ENCODE data around the gene CISD1. TPM values are rescaled to one million over a fixed set of nuclear protein-coding genes. Genes with fewer than 3 reads are reported as not detected.
A peak's percentile ranks its signal among the peaks of the same experiment; 100 is the strongest.
"Not testable (repeated sequence)": the region's sequence is repeated elsewhere in the genome, so short reads cannot be mapped to it uniquely, and the experiment has no call there.

CISD1 gene
- 8.9 TPM for total RNA-seq

DNA sequence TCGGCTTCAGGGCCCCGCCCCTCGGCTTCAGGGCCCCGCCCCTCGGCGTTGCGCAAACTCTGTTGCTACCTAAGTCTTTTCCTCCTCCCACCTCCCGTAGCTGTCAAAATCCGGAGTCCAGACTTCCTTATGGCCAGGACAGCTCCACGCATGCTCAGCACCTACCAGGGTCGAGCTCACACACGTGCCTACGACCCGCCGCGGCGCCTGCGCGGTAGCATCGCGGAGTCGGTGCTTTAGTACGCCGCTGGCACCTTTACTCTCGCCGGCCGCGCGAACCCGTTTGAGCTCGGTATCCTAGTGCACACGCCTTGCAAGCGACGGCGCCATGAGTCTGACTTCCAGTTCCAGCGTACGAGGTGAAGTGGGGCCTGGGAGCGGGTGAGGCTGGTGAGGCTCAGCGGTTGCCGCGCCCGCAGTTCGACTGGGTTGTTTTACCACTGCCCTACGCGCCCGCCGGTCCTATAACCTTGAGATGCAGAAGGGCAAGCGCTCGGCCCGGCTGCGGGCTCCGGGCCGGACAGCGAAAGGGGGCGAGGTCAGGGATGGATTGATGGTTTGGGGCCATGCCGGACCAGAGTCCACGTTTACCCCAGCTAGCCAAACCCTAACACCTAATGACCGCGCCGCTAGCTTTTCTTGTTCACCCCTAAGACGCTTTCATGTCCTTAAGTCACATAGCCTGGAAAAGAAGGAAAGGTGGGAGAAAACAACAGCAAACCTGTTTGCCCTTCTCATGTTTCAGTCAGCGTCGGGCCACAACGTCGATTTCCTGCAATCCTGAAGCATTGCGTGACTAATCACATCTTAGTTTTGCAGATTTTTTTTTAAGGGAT lies at the start of gene CISD1:
CISD1 (plus strand) TSS at position 217 of the 836 bp plus-strand sequence; CDS start at position 329, 112 bp downstream.
- Histone ChIP-seq H3K27me3 (ENCODE audit: control insufficient read depth in 3 of 3, insufficient read depth in 3 of 3, low read length in 3 of 3) (no peaks in the 10 kb centered on the region), H3K4me3 (ENCODE audit: low read length in 3 of 3) (peak within 1 kb of the TSS; percentile 91 to 98 (median 92)), H3K36me3 (ENCODE audit: control insufficient read depth in 3 of 3, insufficient read depth in 3 of 3, low read length in 3 of 3) (no peaks in the 10 kb centered on the region), H3K9me3 (ENCODE audit: control insufficient read depth in 3 of 3, low read length in 3 of 3) (no peaks in the 10 kb centered on the region), H3K27ac (ENCODE audit: low read depth, low read length) (peak within 1 kb of the TSS; percentile 96), H3K4me1 (ENCODE audit: control insufficient read depth in 3 of 3, insufficient read depth in 3 of 3, low read length in 3 of 3) (peaks cover 7 to 25% (median 13%) of the 10 kb centered on the region in 3 donors), H3K9ac (ENCODE audit: low read depth in 1 of 3, low read length in 3 of 3) (peak within 1 kb of the TSS; percentile 78 to 94 (median 89))

DNA sequence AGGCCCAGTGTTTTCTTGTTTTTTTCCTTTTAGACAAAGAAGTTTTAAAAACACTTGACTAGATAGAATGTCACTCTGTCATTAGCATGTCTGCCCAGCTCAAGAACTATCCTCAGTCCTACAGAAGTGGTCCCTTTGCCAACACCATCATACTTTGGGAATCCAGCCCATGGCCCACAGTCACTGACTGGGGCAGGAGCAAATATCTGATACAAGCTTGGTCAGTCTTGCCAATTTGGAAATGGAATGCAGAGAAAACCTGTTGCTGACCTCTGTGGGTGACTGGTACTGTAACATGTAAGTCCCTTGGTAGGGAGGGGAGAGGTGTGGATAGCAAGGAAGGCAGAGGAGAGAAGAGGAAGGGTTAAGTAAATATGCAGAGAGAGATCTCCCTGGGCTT lies 49.1 kb upstream of the CISD1 start:
- peaks cover 0 to 3% (median 0%) of the 10 kb centered on the region in 3 donors for H3K36me3 ChIP-seq (ENCODE audit: control insufficient read depth in 3 of 3, insufficient read depth in 3 of 3, low read length in 3 of 3)
- no peak overlapping the region for H3K4me3 ChIP-seq (ENCODE audit: low read length in 3 of 3)
- no peak overlapping the region for H3K9ac ChIP-seq (ENCODE audit: low read depth in 1 of 3, low read length in 3 of 3)
- peaks cover 0 to 5% (median 0%) of the 10 kb centered on the region in 3 donors for H3K4me1 ChIP-seq (ENCODE audit: control insufficient read depth in 3 of 3, insufficient read depth in 3 of 3, low read length in 3 of 3)
- no peaks in the 10 kb centered on the region for H3K9me3 ChIP-seq (ENCODE audit: control insufficient read depth in 3 of 3, low read length in 3 of 3)
- H3K27ac ChIP-seq (ENCODE audit: low read depth, low read length): no peak overlapping the region
- H3K27me3 ChIP-seq (ENCODE audit: control insufficient read depth in 3 of 3, insufficient read depth in 3 of 3, low read length in 3 of 3): no peaks in the 10 kb centered on the region

DNA sequence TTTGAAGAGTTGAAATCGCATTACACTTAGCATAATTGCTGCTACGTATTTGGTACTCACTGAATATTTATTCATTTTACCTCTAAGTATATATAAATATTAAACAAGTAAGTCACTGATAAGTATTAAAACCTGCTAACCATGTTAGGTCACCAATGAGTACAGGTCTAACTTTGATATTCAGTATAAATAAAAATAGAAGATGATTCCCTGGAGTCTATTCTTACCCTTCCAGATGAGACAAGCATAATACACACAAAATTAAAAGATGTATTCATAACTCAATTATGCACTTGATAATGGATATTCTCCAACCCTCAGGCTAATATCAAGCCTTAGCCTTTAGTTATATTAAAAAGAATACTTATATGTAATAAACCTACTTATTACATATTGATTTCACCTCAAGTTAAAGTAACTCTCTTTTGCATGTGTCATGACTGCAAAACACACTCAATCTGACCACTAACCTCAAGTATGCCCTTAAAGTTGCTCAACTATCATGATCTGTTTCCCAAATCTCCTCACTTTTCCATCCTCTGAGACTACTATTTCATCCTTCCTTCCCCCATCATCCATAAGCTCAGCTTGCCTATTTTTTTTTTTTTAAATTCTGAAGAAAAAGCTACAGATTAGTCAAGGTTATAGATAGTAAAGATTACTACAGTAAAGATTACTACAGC lies 48.1 kb upstream of the CISD1 start:
- Histone ChIP-seq H3K27ac (ENCODE audit: low read depth, low read length) (no peak overlapping the region), H3K4me3 (ENCODE audit: low read length in 3 of 3) (no peak overlapping the region), H3K9me3 (ENCODE audit: control insufficient read depth in 3 of 3, low read length in 3 of 3) (no peaks in the 10 kb centered on the region), H3K36me3 (ENCODE audit: control insufficient read depth in 3 of 3, insufficient read depth in 3 of 3, low read length in 3 of 3) (no peaks in the 10 kb centered on the region), H3K4me1 (ENCODE audit: control insufficient read depth in 3 of 3, insufficient read depth in 3 of 3, low read length in 3 of 3) (peaks cover 0 to 5% (median 0%) of the 10 kb centered on the region in 3 donors), H3K27me3 (ENCODE audit: control insufficient read depth in 3 of 3, insufficient read depth in 3 of 3, low read length in 3 of 3) (no peaks in the 10 kb centered on the region), H3K9ac (ENCODE audit: low read depth in 1 of 3, low read length in 3 of 3) (no peak overlapping the region)

DNA sequence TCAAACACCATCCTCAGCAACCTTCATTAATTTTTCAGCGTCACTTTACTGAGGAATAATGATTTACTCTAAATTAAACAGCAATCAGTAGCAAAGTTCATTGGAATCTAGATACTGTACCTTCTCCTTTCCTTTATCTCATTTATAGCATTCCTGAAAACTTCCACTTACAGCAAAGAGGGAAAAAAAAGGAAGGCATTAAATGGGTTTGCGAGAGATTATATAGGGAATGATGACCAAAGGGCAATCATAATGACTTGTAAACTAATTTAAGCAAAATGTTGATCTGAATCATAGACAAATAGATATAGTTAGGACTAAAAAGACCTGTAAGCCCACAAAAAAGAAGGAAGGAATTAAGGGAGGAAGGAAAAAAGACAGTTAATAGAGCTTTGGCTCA lies 43.3 kb upstream of the CISD1 start:
- H3K27me3 ChIP-seq (ENCODE audit: control insufficient read depth in 3 of 3, insufficient read depth in 3 of 3, low read length in 3 of 3): no peaks in the 10 kb centered on the region
- H3K36me3 ChIP-seq (ENCODE audit: control insufficient read depth in 3 of 3, insufficient read depth in 3 of 3, low read length in 3 of 3): peaks cover 0 to 6% (median 0%) of the 10 kb centered on the region in 3 donors
- H3K4me3 ChIP-seq (ENCODE audit: low read length in 3 of 3): no peak overlapping the region
- H3K4me1 ChIP-seq (ENCODE audit: control insufficient read depth in 3 of 3, insufficient read depth in 3 of 3, low read length in 3 of 3): no peaks in the 10 kb centered on the region
- no peaks in the 10 kb centered on the region for H3K9me3 ChIP-seq (ENCODE audit: control insufficient read depth in 3 of 3, low read length in 3 of 3)
- no peak overlapping the region for H3K27ac ChIP-seq (ENCODE audit: low read depth, low read length)
- H3K9ac ChIP-seq (ENCODE audit: low read depth in 1 of 3, low read length in 3 of 3): no peak overlapping the region

DNA sequence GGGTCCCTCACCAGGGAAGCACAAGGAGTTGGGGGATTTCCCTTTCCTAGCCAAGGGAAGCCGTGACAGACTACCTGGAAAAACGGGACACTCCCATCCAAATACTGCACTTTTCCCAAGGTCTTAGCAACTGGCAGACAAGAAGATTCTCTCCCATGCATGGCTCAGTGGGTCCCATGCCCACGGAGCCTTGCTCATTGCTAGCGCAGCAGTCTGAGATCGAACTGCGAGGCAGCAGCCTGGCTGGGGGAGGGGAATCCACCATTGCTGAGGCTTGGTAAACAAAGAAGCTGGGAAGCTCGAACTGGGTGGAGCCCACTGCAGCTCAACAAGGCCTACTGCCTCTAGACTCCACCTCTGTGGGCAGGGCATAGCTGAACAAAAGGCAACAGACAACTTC lies 39.1 kb upstream of the CISD1 start:
- H3K9me3 ChIP-seq (ENCODE audit: control insufficient read depth in 3 of 3, low read length in 3 of 3); H3K27ac ChIP-seq (ENCODE audit: low read depth, low read length); H3K4me3 ChIP-seq (ENCODE audit: low read length in 3 of 3); H3K27me3 ChIP-seq (ENCODE audit: control insufficient read depth in 3 of 3, insufficient read depth in 3 of 3, low read length in 3 of 3); H3K36me3 ChIP-seq (ENCODE audit: control insufficient read depth in 3 of 3, insufficient read depth in 3 of 3, low read length in 3 of 3); H3K4me1 ChIP-seq (ENCODE audit: control insufficient read depth in 3 of 3, insufficient read depth in 3 of 3, low read length in 3 of 3); H3K9ac ChIP-seq (ENCODE audit: low read depth in 1 of 3, low read length in 3 of 3): not testable (repeated sequence)

DNA sequence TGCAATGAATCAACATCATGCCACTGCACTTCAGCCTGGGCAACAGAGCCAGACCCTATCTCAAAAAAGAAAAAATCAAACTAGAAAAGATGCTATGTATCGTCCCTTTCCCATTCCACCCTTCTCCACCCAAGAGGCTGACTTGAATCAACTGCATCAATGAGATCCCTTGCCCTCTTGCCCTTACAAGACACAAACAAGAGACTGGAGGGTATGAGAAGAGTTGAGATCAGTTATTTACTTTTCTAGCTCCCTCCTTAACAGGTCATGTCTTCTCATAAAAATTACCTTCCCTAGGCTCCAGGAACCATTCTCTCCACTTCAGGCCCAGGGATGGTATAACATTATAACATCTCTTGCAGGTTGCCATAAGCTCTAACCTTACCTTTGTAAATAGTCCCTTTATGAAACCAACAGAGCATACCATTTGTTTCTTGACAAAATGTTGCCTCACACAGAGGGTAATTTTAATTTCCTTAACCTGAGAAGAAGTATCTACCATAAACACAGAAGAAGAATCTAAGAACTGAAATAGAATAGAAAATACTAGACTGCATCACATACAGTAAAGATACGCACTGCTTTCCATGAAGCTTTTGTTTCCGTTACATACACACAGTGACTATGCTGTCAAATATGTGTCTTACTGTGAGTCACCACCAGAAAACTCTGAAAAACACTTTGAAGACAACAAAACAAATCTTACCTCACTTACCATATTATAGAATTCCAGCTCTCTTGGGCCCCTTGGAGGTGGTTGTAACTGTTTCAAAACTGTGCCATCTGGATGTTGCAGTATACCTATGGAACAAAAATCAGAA lies 31.7 kb upstream of the CISD1 start:
- no peak overlapping the region for H3K27ac ChIP-seq (ENCODE audit: low read depth, low read length)
- peaks cover 0 to 8% (median 5%) of the 10 kb centered on the region in 3 donors for H3K36me3 ChIP-seq (ENCODE audit: control insufficient read depth in 3 of 3, insufficient read depth in 3 of 3, low read length in 3 of 3)
- no peaks in the 10 kb centered on the region for H3K9me3 ChIP-seq (ENCODE audit: control insufficient read depth in 3 of 3, low read length in 3 of 3)
- no peaks in the 10 kb centered on the region for H3K27me3 ChIP-seq (ENCODE audit: control insufficient read depth in 3 of 3, insufficient read depth in 3 of 3, low read length in 3 of 3)
- H3K4me3 ChIP-seq (ENCODE audit: low read length in 3 of 3): no peak overlapping the region
- no peak overlapping the region for H3K9ac ChIP-seq (ENCODE audit: low read depth in 1 of 3, low read length in 3 of 3)
- no peaks in the 10 kb centered on the region for H3K4me1 ChIP-seq (ENCODE audit: control insufficient read depth in 3 of 3, insufficient read depth in 3 of 3, low read length in 3 of 3)

DNA sequence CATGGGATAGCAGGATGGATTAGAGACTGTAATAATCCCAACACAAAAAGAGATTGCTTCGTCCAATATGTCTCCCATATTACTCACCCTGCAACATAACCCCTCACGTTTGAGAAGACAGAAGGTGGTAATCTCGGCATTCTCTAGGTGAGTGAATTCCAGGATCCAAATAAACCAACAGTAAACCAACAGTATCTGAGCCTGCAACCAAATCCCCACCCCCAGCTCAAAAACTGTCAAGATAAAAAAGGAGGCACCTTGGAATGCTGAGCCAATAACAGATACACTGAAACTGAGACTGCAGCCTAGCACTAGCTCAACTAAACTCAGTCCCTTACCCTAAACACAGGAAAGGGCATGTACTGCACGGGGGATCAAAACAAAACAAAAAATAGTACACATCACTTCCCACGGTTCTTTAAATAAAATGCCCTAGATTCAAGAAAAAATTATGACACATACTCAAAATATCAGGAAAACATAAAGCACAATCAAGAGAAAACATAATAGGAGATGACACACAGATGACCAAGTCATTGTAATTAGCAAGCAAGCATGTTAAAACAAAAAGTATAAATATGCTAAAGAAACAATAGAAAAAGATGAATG lies 29.3 kb upstream of the CISD1 start:
- Histone ChIP-seq H3K4me1 (ENCODE audit: control insufficient read depth in 3 of 3, insufficient read depth in 3 of 3, low read length in 3 of 3) (no peaks in the 10 kb centered on the region), H3K9me3 (ENCODE audit: control insufficient read depth in 3 of 3, low read length in 3 of 3) (no peaks in the 10 kb centered on the region), H3K9ac (ENCODE audit: low read depth in 1 of 3, low read length in 3 of 3) (no peak overlapping the region), H3K36me3 (ENCODE audit: control insufficient read depth in 3 of 3, insufficient read depth in 3 of 3, low read length in 3 of 3) (peaks cover 0 to 8% (median 5%) of the 10 kb centered on the region in 3 donors), H3K4me3 (ENCODE audit: low read length in 3 of 3) (no peak overlapping the region), H3K27ac (ENCODE audit: low read depth, low read length) (no peak overlapping the region), H3K27me3 (ENCODE audit: control insufficient read depth in 3 of 3, insufficient read depth in 3 of 3, low read length in 3 of 3) (no peaks in the 10 kb centered on the region)

DNA sequence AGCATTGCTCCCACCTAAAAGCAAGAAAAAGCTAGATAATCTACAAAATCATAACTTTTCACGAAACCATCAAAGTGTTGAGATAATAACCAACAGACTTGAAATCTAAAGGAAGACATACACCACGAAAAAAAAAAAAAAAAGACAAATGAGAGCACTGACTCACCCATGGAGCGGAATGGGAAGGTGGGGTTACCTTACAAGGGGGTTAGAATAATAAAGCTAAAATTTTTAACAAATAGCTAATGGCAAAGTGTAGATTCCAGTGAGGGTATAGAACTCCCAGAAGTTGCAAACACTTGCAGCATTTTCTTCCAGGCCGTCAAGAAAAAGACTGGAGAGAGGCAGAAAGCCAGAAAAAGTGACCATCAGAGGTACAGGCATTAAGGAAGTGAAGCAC lies 28.4 kb upstream of the CISD1 start:
- H3K36me3 ChIP-seq (ENCODE audit: control insufficient read depth in 3 of 3, insufficient read depth in 3 of 3, low read length in 3 of 3): peaks cover 0 to 8% (median 5%) of the 10 kb centered on the region in 3 donors
- H3K4me3 ChIP-seq (ENCODE audit: low read length in 3 of 3): no peak overlapping the region
- H3K4me1 ChIP-seq (ENCODE audit: control insufficient read depth in 3 of 3, insufficient read depth in 3 of 3, low read length in 3 of 3): no peaks in the 10 kb centered on the region
- no peaks in the 10 kb centered on the region for H3K9me3 ChIP-seq (ENCODE audit: control insufficient read depth in 3 of 3, low read length in 3 of 3)
- no peaks in the 10 kb centered on the region for H3K27me3 ChIP-seq (ENCODE audit: control insufficient read depth in 3 of 3, insufficient read depth in 3 of 3, low read length in 3 of 3)
- H3K9ac ChIP-seq (ENCODE audit: low read depth in 1 of 3, low read length in 3 of 3): no peak overlapping the region
- H3K27ac ChIP-seq (ENCODE audit: low read depth, low read length): no peak overlapping the region

DNA sequence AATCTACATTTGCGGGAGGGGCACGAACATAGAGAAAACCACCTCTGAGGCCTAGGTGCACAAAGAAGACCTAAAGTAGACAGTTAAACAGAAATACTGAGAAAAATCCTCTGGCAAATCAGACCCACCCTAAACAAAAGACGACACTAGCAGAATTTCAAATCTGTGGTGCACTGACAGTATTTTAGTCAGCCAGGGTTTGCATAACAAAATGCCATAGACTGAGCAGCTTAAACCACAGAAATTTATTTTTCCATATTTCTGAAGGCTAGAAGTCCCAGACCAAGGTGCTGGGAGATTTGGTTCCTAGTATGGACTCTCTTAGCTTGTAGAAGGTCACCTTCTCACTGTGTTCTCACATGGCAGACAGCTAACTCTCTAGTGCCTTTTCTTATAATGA lies 27.6 kb upstream of the CISD1 start:
- Histone ChIP-seq H3K9ac (ENCODE audit: low read depth in 1 of 3, low read length in 3 of 3) (no peak overlapping the region), H3K4me1 (ENCODE audit: control insufficient read depth in 3 of 3, insufficient read depth in 3 of 3, low read length in 3 of 3) (no peaks in the 10 kb centered on the region), H3K27ac (ENCODE audit: low read depth, low read length) (no peak overlapping the region), H3K36me3 (ENCODE audit: control insufficient read depth in 3 of 3, insufficient read depth in 3 of 3, low read length in 3 of 3) (peaks cover 0 to 5% (median 5%) of the 10 kb centered on the region in 3 donors), H3K27me3 (ENCODE audit: control insufficient read depth in 3 of 3, insufficient read depth in 3 of 3, low read length in 3 of 3) (no peaks in the 10 kb centered on the region), H3K4me3 (ENCODE audit: low read length in 3 of 3) (no peak overlapping the region), H3K9me3 (ENCODE audit: control insufficient read depth in 3 of 3, low read length in 3 of 3) (no peaks in the 10 kb centered on the region)
